ENCODE measurements around the gene OR2L3. TPM values are rescaled to one million over a fixed set of nuclear protein-coding genes. Genes with fewer than 3 reads are reported as not detected.

Gene OR2L3, protein sequence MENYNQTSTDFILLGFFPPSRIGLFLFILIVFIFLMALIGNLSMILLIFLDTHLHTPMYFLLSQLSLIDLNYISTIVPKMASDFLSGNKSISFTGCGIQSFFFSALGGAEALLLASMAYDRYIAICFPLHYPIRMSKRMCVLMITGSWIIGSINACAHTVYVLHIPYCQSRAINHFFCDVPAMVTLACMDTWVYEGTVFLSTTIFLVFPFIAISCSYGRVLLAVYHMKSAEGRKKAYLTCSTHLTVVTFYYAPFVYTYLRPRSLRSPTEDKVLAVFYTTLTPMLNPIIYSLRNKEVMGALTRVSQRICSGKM
- total RNA-seq = not detected

DNA sequence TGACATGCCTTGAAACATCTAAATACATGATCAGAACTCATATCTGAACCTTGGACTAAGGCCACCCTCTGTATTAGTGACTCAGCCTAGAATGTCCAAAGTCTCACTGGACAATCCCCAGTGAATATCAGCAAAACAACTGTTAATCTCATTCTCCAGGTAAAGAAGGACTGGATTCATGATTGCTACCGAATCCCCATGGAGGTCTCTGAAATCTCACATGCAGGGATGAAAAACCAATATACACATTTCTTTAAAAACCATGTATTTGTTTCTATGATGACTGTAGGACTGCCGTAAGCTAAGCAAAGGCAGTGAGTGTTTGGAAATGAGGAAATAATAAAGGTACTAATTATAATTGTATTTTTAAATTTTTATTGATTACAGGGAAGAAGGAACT, at the start of gene OR2L3:
Gene OR2L3, plus strand, starts transcription at position 301 of the 400 bp plus-strand sequence. CDS start 13,846 bp downstream, outside the sequence.
- H3K4me1 Mint-ChIP-seq = no peaks in the 10 kb centered on the region
- POLR2A ChIA-PET = no interaction called here

DNA sequence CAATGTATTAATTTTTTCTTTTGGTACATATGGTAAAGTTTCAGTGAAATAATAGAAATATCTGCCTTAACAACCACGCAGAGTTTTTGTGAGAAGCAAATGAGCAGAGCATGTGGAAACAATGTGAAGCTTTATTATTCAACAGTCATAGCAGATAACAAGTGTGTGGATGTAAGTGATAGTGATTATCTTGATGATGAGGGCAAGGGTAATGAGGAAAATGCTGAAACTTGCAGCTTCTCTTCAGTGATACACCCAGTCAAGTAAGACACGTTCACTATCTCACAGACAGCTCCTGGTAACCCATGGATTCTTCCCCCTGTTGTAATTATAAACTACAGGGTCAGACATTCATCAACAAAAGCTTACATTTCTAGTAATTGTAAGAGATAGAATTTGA, 47.8 kb upstream of the OR2L3 start:
- POLR2A ChIA-PET = no interaction called here
- Mint-ChIP-seq H3K4me1 (no peaks in the 10 kb centered on the region), H3K36me3 (ENCODE audit: low read depth) (no peaks in the 10 kb centered on the region), H3K4me3 (no peak overlapping the region), H3K27ac (no peak overlapping the region), H3K9me3 (no peaks in the 10 kb centered on the region), H3K27me3 (no peaks in the 10 kb centered on the region)
- CTCF ChIA-PET = interaction anchor here (1.2 kb wide), 1 partner anchor 16 kb away, joined by 3 read pairs; no protein-coding TSS in a partner anchor
- DNase-seq = no peak

More for the DNA sequence above, at the start of gene OR2L3:
- DNase-seq = no peak
- H3K36me3 Mint-ChIP-seq (ENCODE audit: low read depth) = no peaks in the 10 kb centered on the region
- peaks cover 19% of the 10 kb centered on the region for H3K9me3 Mint-ChIP-seq
- no peak within 1 kb of the TSS for H3K4me3 Mint-ChIP-seq
- H3K27me3 Mint-ChIP-seq = no peaks in the 10 kb centered on the region
- CTCF ChIA-PET = no interaction called here
- H3K27ac Mint-ChIP-seq = no peak within 1 kb of the TSS

DNA sequence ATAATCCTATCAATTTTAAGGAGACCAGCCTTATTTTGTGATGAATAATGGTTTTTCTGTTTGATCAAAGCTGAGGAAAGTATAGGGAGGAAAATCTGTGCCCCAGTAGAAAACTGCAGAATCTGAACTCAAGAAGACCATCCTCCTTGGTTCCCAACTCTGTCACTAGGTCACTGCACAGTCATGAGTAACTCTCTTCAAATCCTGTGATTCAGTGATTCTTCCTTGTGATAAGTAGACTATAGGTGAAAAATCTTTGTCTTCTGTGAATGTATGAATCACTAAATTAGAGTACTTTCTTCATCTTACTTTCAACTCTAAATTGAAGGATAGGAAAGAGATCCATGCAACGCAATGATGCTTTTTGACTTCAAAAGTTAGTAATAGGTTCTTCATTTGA, 46.5 kb upstream of the OR2L3 start:
- no peak for DNase-seq
- H3K27ac Mint-ChIP-seq = no peak overlapping the region
- CTCF ChIA-PET = no interaction called here
- no peaks in the 10 kb centered on the region for H3K9me3 Mint-ChIP-seq
- H3K36me3 Mint-ChIP-seq (ENCODE audit: low read depth) = no peaks in the 10 kb centered on the region
- POLR2A ChIA-PET = no interaction called here
- no peaks in the 10 kb centered on the region for H3K27me3 Mint-ChIP-seq
- no peaks in the 10 kb centered on the region for H3K4me1 Mint-ChIP-seq
- H3K4me3 Mint-ChIP-seq = no peak overlapping the region

DNA sequence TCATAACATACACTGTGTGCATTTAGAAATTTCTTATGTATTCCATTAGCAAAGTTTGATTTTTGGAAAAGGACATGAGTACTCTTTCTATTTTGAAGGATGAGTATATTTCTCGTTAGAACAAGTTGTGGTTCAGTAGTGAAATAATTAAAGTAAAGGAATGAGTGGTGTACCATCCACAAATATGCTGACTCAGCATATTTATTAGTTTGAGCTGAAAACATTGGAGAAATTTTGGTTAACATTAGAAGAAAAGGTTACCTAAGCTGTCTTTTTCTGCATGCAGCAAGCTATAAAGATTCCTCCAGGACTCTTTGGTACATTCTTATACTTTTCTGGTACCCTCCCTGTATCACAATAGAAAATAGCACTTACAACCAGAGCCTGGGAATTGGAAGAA, 38.9 kb upstream of the OR2L3 start:
- Mint-ChIP-seq H3K27me3 (no peaks in the 10 kb centered on the region), H3K4me1 (no peaks in the 10 kb centered on the region), H3K27ac (no peak overlapping the region), H3K4me3 (no peak overlapping the region), H3K9me3 (peaks cover 20% of the 10 kb centered on the region), H3K36me3 (ENCODE audit: low read depth) (no peaks in the 10 kb centered on the region)
- POLR2A ChIA-PET = no interaction called here
- no peak for DNase-seq
- CTCF ChIA-PET = no interaction called here

DNA sequence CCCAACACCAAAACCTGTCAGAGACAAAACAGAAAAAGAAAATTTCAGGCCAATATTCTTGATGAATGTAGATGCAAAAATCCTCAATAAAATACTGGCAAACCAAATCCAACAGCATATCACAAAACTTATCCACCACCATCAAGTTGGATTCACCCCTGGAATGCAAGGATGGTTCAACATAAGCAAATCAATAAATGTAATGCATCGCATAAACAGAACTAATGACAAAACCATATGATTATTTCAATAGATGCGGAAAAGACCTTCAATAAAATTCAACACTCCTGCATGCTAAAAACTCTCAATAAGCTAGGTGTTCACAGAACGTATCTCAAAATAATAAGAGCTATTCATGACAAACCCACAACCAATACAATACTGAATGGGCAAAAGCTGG, 37.0 kb upstream of the OR2L3 start:
- Mint-ChIP-seq H3K4me1 (no peaks in the 10 kb centered on the region), H3K9me3 (peaks cover 20% of the 10 kb centered on the region)
- CTCF ChIA-PET = no interaction called here

DNA sequence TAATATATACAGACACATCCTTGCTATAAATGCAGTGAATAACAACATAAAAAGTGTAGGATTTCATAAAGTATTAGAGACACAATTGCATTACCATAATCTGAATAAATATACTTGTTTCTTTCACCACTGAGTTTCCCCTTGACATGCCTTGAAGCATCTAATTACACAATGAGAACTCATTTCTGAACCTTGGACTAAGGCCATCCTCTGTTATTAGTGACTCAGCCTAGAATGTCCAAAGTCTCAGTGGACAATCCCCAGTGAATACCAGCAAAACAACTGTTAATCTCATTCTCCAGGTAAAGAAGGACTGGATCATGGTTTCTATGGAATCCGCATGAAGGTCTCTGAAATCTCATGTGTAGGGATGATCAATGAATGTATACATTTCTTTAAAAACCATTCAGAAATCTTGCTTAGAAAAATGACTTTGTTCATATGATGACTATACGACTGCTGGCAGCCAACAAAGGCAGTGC, 33.4 kb upstream of the OR2L3 start, which contains the start of gene OR2L5:
Gene OR2L5, plus strand, starts transcription at position 432 of the 482 bp plus-strand sequence. CDS start 8,288 bp downstream, outside the sequence.
- no peaks in the 10 kb centered on the region for H3K4me1 Mint-ChIP-seq
- no peaks in the 10 kb centered on the region for H3K27me3 Mint-ChIP-seq
- H3K36me3 Mint-ChIP-seq (ENCODE audit: low read depth) = no peaks in the 10 kb centered on the region
- no peak within 1 kb of the TSS for H3K4me3 Mint-ChIP-seq
- ChIA-PET CTCF (no interaction called here), POLR2A (no interaction called here)
- peaks cover 15% of the 10 kb centered on the region for H3K9me3 Mint-ChIP-seq
- no peak for DNase-seq
- H3K27ac Mint-ChIP-seq = no peak within 1 kb of the TSS

More for the DNA sequence above, 37.0 kb upstream of the OR2L3 start:
- H3K36me3 Mint-ChIP-seq (ENCODE audit: low read depth) = no peaks in the 10 kb centered on the region
- POLR2A ChIA-PET = no interaction called here
- H3K4me3 Mint-ChIP-seq = no peak overlapping the region
- H3K27me3 Mint-ChIP-seq = no peaks in the 10 kb centered on the region
- H3K27ac Mint-ChIP-seq = no peak overlapping the region
- DNase-seq = no peak

- Mint-ChIP-seq H3K4me1 (no peaks in the 10 kb centered on the region), H3K36me3 (ENCODE audit: low read depth) (no peaks in the 10 kb centered on the region), H3K27ac (no peak overlapping the region), H3K9me3 (peaks cover 4% of the 10 kb centered on the region), H3K27me3 (no peaks in the 10 kb centered on the region), H3K4me3 (no peak overlapping the region)
- CTCF ChIA-PET = interaction anchor here (1.1 kb wide), 1 partner anchor 16 kb away, joined by 3 read pairs; no protein-coding TSS in a partner anchor
- DNase-seq = no peak
- POLR2A ChIA-PET = no interaction called here
Observed at GRCh38 chr1:248015803-248016202, 30.8 kb upstream of the OR2L3 start.

GRCh38 chr1:248029770-248030169, 16.9 kb upstream of the OR2L3 start, which contains the start of gene OR2L2:
Gene OR2L2 (plus strand): TSS chr1:248030070. CDS start chr1:248038268, 8,198 bp downstream.
- Mint-ChIP-seq H3K4me1 (no peaks in the 10 kb centered on the region), H3K27me3 (no peaks in the 10 kb centered on the region), H3K36me3 (ENCODE audit: low read depth) (no peaks in the 10 kb centered on the region), H3K4me3 (no peak within 1 kb of the TSS), H3K27ac (no peak within 1 kb of the TSS), H3K9me3 (peaks cover 22% of the 10 kb centered on the region)
- ChIA-PET POLR2A (no interaction called here), CTCF (no interaction called here)
- no peak for DNase-seq

DNA sequence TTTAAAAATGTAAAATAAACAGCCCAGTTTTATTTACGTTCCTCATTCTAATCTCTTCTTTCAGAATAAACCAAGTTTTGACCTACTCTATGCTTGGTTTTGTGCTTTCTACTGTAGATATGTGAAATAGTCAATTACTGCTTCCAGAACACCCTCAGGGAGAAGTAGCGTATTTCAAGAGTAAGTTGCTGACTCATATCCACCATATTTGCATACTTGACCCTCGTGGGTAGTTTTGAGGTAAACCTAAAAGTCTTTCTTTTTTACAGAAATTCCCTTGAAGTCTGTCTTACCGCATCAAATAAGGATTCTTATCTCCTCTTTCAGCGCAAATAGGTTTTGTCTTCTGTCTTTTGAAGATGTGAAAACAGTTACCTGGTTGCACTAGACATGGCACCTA, 1.4 kb upstream of the OR2L3 start:
- H3K27ac Mint-ChIP-seq = no peak overlapping the region
- CTCF ChIA-PET = no interaction called here
- no peaks in the 10 kb centered on the region for H3K4me1 Mint-ChIP-seq
- DNase-seq = no peak
- no peak overlapping the region for H3K4me3 Mint-ChIP-seq
- peaks cover 24% of the 10 kb centered on the region for H3K9me3 Mint-ChIP-seq
- no peaks in the 10 kb centered on the region for H3K27me3 Mint-ChIP-seq
- POLR2A ChIA-PET = no interaction called here
- no peaks in the 10 kb centered on the region for H3K36me3 Mint-ChIP-seq (ENCODE audit: low read depth)

DNA sequence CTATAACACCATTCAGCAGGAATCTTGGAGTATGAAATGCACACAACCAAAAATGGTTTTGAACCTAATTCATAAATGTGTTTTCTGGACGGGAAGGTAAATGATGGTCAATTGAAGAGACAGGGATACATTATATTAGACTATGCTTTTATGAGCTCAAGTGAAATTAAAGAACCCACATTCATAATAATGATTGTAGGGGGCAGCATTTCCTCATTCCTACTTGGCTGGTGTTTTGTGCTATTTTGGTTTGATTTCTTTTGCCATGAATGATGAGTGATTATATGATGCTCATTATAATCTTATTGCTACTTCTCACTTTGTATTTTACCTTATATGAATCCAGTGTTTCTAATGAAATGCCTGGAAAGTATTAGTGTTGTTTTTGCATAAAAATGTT, 372 bp downstream of the OR2L3 start:
- Mint-ChIP-seq H3K9me3 (peaks cover 19% of the 10 kb centered on the region), H3K36me3 (ENCODE audit: low read depth) (no peaks in the 10 kb centered on the region), H3K4me1 (no peaks in the 10 kb centered on the region), H3K27me3 (no peaks in the 10 kb centered on the region), H3K27ac (no peak overlapping the region), H3K4me3 (no peak overlapping the region)
- CTCF ChIA-PET = no interaction called here
- POLR2A ChIA-PET = no interaction called here
- DNase-seq = no peak

- H3K27me3 Mint-ChIP-seq = no peaks in the 10 kb centered on the region
- POLR2A ChIA-PET = no interaction called here
- no peaks in the 10 kb centered on the region for H3K36me3 Mint-ChIP-seq (ENCODE audit: low read depth)
- no peak overlapping the region for H3K27ac Mint-ChIP-seq
- H3K4me3 Mint-ChIP-seq = no peak overlapping the region
- no peaks in the 10 kb centered on the region for H3K4me1 Mint-ChIP-seq
- CTCF ChIA-PET = no interaction called here
- no peak for DNase-seq
- H3K9me3 Mint-ChIP-seq = peaks cover 9% of the 10 kb centered on the region
Observed at GRCh38 chr1:248054671-248055070, 8.0 kb downstream of the OR2L3 start.

DNA sequence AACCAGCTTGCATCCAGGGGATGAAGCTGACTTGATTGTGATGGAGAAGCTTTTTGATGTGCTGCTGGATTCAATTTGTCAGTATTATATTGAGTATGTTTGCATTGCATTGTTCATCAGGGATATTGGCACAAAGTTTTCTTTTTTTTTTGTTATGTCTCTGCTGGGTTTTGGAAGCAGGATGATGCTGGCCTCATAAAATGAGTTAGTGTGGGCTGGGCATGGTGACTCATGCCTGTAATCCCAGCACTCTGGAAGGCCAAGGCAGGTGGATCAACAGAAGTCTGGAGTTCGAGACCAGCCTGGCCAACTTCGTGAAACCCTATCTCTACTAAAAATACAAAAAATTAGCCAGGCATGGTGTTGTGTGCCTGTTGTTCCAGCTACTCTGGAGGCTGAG, 8.6 kb downstream of the OR2L3 start:
- DNase-seq = no peak
- no peaks in the 10 kb centered on the region for H3K36me3 Mint-ChIP-seq (ENCODE audit: low read depth)
- no peak overlapping the region for H3K4me3 Mint-ChIP-seq
- H3K9me3 Mint-ChIP-seq = peaks cover 9% of the 10 kb centered on the region
- POLR2A ChIA-PET = no interaction called here
- CTCF ChIA-PET = no interaction called here
- no peaks in the 10 kb centered on the region for H3K27me3 Mint-ChIP-seq
- no peaks in the 10 kb centered on the region for H3K4me1 Mint-ChIP-seq
- no peak overlapping the region for H3K27ac Mint-ChIP-seq

DNA sequence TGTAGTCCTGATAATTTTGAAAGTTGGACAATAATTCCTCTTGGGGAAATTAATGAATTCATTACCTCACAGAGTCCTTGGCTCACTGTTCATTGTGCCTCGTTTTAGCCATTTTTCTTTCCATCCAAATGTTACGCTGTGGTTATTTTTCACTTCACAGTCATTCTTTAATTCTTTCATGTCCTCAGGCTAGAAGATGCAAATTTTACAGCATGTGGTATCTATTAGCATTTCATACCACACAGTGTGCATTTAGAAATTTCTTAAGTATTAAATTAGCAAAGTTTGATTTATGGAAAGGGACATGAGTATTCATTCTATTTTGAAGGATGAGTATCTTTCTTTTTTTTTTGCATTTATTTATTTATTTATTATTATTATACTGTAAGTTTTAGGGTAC, 18.4 kb downstream of the OR2L3 start:
- Mint-ChIP-seq H3K4me1 (no peaks in the 10 kb centered on the region), H3K27ac (no peak overlapping the region), H3K4me3 (no peak overlapping the region), H3K36me3 (ENCODE audit: low read depth) (no peaks in the 10 kb centered on the region), H3K27me3 (no peaks in the 10 kb centered on the region), H3K9me3 (peaks cover 7% of the 10 kb centered on the region)
- no peak for DNase-seq
- ChIA-PET CTCF (no interaction called here), POLR2A (no interaction called here)

GRCh38 chr1:248065604-248066003, 19.0 kb downstream of the OR2L3 start:
- no peak overlapping the region for H3K4me3 Mint-ChIP-seq
- H3K36me3 Mint-ChIP-seq (ENCODE audit: low read depth) = no peaks in the 10 kb centered on the region
- ChIA-PET CTCF (no interaction called here), POLR2A (no interaction called here)
- H3K27me3 Mint-ChIP-seq = no peaks in the 10 kb centered on the region
- no peak for DNase-seq
- H3K4me1 Mint-ChIP-seq = no peaks in the 10 kb centered on the region
- no peak overlapping the region for H3K27ac Mint-ChIP-seq
- H3K9me3 Mint-ChIP-seq = peaks cover 9% of the 10 kb centered on the region

All from activated CD4-positive, alpha-beta T cell treated with anti-CD3 and anti-CD28 coated beads, Interleukin-2, amount 10 ng/mL, durations not matched to agents 7 days and 5 days (primary cell).